GM18870 (cell line): ENCODE results near the gene CSF3.
"Not testable (repeated sequence)": the region's sequence is repeated elsewhere in the genome, so short reads cannot be mapped to it uniquely, and the experiment has no call there.

Experiments
- ATAC-seq: cut with Tn5 transposase; IDR thresholded peaks from one replicate; pipeline ENCODE4 v1.9.1; 2021; ENCODE audit warnings: moderate library complexity; ENCODE audit not compliant: unreplicated experiment

The CSF3 gene

GRCh38 chr17:39996800-39997199, 18.4 kb upstream of the CSF3 start:
- no peak for ATAC-seq

DNA sequence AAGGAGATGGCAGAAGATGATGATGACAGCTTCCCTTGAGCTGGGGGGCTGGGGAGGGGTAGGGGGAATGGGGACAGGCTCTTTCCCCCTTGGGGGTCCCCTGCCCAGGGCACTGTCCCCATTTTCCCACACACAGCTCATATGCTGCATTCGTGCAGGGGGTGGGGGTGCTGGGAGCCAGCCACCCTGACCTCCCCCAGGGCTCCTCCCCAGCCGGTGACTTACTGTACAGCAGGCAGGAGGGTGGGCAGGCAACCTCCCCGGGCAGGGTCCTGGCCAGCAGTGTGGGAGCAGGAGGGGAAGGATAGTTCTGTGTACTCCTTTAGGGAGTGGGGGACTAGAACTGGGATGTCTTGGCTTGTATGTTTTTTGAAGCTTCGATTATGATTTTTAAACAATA, 17.7 kb upstream of the CSF3 start:
- no peak for ATAC-seq

- no peak for ATAC-seq
Measured at GRCh38 chr17:39999067-39999466, 16.2 kb upstream of the CSF3 start.

- no peak for ATAC-seq
Measured at GRCh38 chr17:40000161-40000560, 15.1 kb upstream of the CSF3 start.

DNA sequence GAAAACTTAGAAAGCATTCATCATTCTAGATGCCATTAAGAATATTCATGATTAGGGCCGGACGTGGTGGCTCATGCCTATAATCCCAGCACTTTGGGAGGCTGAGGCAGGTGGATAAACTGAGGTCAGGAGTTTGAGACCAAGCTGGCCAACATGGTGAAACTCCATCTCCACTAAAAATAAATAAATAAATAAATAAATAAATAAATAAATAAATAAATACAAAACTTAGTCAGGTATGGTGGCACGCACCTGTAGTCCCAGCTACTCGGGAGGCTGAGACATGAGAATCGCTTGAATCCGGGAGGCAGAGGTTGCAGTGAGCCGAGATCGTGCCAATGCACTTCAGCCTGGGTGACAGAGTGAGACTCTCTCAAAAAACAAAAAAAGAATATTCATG, 13.9 kb upstream of the CSF3 start:
- ATAC-seq: not testable (repeated sequence)

- no peak for ATAC-seq
Measured at GRCh38 chr17:40004072-40004471, 11.2 kb upstream of the CSF3 start.

GRCh38 chr17:40004712-40005111, 10.5 kb upstream of the CSF3 start:
- no peak for ATAC-seq

DNA sequence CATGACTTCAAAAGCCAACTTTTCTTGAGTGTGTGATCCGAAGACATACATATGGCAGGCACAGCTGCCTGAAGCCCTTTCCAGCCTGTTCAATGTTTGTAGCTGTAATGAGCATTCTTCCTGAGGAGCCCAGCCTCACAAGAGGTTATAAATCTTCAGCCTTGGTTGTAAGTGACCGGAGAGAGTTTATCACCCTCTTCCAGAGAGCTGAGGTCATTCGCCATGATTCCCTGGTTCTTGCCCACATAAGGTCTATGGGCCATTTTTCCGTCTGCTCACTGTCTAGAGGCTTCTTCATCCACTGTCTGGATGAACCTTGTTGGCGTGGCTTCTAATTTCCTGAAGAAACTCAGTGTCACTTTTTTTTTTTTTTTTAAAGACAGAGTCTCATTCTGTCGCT, 9.7 kb upstream of the CSF3 start:
- ATAC-seq: no peak

GRCh38 chr17:40010946-40011500, 4.2 kb upstream of the CSF3 start:
- not testable (repeated sequence) for ATAC-seq

DNA sequence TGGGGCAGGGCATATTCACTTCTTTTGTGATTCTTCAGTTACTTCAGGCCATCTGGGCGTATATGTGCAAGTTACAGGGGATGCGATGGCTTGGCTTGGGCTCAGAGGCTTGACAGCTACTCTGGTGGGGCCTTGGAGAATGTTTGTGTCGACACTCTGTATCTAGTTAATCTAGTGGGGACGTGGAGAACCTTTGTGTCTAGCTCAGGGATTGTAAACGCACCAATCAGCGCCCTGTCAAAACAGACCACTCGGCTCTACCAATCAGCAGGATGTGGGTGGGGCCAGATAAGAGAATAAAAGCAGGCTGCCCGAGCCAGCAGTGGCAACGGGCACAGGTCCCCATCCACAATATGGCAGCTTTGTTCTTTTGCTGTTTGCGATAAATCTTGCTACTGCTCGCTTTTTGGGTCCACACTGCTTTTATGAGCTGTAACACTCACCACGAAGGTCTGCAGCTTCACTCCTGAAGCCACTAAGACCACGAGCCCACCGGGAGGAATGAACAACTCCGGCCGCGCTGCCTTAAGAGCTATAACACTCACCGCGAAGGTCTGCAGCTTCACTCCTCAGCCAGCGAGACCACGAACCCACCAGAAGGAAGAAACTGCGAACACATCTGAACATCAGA, 3.1 kb upstream of the CSF3 start:
- not testable (repeated sequence) for ATAC-seq

DNA sequence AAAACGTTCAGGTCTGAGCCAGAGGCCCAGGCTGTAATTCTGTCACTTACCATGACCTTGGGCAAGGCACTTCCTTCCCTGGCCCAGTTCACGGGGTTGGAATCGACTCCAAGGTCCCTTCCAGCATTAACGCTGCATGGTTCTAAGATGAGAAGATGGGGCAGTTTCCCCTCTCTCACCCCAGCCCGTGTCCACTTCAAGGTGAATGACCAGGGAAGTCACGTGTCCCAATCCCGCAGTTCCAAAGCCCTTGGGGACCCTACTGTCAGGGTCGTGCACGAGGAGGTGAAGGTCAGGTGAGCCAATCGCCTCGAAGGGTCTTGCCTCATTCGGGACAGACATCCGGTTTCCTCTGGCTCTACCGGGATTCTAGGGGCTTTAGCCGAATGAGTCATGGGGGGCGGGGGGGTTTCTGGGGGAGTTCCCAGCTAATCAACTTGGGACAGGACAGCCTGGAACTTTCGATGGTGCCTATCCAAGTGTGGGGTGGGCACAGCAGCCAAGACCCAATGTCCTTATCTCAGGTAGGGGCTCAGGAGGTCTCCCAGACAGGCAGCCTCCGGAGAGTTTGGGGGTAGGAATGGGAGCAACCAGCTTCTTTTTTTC, 762 bp upstream of the CSF3 start:
- ATAC-seq: no peak

- no peak for ATAC-seq
Measured at GRCh38 chr17:40015998-40016985, 1.1 kb downstream of the CSF3 start.

DNA sequence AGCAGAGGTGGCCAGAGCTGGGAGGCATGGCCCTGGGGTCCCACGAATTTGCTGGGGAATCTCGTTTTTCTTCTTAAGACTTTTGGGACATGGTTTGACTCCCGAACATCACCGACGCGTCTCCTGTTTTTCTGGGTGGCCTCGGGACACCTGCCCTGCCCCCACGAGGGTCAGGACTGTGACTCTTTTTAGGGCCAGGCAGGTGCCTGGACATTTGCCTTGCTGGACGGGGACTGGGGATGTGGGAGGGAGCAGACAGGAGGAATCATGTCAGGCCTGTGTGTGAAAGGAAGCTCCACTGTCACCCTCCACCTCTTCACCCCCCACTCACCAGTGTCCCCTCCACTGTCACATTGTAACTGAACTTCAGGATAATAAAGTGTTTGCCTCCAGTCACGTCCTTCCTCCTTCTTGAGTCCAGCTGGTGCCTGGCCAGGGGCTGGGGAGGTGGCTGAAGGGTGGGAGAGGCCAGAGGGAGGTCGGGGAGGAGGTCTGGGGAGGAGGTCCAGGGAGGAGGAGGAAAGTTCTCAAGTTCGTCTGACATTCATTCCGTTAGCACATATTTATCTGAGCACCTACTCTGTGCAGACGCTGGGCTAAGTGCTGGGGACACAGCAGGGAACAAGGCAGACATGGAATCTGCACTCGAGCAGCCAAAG, 2.3 kb downstream of the CSF3 start:
- no peak for ATAC-seq

DNA sequence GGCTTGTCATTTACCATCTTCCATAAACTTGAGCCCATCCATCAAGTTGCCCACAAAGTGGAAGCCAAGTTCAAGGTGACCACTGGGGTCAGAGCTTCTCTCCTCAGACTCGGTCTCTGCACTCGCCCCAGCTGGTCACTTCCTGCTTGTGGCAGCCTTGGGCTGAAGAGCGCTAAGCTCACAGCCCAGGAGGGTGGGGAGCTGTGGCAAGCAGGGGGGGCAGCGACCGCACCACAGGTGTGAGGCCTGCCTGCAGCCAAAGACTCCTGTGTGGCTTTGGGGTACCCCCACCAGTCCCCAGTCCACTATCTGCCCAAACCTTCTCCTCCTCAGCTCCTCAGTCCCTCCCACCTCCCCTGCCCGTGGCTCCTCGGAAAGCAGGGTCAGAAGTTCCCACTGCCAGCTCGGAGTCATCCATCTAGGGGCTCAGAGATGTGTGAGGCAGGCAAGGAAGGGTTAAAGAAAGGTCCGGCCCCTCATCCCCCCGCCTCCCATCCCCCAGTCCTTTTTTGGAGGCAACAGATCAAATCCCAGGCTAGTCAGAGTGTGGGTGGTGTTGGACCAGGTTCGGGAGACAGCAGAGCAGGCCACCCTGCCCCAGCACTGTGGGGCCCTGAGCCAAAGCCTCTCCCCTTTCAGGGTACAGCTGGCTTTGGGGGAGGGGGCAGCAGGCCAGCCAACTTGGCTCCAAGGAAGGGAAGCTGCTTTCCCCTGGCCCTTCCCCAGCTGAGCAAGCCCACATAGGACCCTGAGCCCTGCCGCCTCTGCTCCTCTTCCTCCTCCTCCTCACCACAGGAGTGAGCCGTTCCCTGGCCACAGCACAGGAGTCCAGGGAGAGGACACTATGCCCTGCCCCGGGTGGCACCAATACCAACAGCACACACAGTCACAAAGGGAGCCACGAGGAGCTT, 3.2 kb downstream of the CSF3 start:
- ATAC-seq: no peak

DNA sequence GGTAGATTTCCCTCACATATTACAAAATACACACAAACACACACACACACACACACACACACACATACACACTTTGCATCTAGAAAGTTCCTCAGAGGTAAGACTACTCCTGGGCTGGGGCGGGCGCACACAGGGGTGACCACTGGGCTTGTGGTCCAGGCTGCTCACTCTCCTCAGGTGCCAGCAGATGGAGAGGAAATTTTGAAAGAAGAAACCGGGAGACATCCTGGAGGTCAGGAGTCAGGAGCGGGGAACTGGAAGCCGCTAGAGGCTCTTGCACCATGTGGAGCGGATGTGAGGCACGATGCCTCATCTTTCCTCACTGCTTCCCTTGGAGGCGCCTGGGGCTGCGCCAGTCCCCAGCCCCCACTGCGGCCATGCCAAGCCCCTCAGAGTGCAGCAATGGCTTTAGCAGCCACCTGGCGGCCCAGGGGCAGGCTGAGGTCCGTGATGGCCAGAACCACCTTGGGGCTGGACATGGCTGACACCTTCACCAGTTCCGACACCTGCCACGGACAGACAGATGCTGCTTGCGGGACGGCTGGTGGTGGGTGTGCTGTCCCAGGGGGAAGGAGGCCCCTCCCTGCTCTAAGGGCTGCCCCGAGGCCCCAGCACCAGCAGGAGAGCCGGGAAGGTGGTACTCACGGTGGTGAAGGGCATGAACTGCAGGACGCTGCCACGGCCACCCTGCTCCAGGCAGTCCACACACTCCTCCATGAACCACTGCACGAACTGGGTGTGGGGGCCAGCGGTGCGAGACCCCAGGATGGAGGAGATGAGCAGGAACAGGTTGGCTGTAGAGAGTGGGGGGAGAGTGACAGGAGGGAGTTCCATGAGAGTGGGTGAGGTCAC, 4.1 kb downstream of the CSF3 start:
- ATAC-seq: no peak

DNA sequence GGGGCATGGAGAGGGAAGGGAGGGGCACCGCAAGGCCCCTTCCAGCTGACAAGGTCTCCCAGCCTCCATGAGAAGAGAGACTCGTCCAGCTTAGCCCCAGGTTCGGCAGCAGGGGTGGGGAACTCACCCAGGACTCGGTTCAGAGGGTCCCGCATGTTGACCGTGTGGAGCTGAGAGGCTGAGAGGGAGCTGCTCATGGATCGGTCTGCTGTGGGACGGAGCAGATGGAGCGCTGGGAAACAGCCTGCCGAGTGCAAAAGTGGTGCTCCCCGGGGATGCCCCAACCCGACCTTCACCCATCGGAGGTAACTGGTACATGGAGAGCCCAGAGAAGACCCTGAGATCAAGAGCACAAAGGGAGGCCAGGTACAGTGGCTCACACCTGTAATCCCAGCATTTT, 4.9 kb downstream of the CSF3 start:
- no peak for ATAC-seq

DNA sequence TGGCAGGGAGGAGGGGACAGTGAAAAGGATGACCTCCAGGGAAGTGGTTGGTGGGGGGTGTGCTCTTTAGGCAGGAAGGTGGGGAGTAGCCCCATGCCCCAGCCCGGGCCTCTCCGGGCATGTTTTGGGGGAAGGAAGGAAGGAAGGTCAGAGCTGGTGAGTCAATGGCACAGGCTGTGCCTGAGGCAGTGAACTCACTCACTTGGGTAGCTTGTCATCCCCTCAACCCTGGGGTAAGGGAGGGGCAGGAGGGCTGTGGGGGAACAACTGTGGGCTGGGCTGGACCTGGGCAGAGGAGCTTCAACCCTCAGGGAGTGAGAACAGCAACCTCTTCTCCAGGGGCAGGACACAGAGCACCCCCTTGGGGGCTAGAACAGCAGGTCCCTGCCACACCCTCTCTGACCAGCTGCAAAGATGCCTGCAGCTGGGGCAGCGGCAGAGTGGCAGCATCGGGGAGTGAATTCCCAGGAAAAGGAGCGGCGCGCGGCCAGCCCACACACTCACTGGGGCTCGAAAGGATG, 6.3 kb downstream of the CSF3 start:
- ATAC-seq: no peak

DNA sequence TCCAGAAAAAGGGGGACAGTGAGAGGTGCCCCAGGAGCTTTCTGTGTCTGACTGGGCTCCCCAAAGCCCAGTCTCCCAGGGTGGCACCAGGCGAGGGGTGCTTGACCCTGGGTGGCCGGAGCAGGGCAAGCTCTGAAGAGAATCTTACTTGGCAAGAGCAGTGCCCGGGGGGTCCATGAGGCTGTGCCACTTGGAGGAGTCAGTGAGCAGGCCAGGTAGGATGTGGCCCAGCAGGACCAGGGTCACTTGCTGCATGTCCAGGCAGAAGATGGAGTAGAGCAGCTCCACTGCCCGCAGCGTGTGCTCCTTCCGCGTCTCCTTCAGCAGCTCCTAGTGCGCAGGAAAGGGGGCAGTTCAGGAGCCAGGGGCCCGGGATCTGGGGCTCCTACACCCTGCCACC, 7.3 kb downstream of the CSF3 start:
- no peak for ATAC-seq
